ENCODE results near the gene ACAP2. TPM values are rescaled to one million over a fixed set of nuclear protein-coding genes. Genes with fewer than 3 reads are reported as not detected.

Gene ACAP2
- total RNA-seq, 1 donor: 92.3 TPM

GRCh38 chr3:195284842-195285241 is 158.0 kb downstream of the ACAP2 start:
- no peak overlapping the region for H3K4me3 ChIP-seq (ENCODE audit: low read depth, low read length)
- TF ChIP-seq, protein P1, sequence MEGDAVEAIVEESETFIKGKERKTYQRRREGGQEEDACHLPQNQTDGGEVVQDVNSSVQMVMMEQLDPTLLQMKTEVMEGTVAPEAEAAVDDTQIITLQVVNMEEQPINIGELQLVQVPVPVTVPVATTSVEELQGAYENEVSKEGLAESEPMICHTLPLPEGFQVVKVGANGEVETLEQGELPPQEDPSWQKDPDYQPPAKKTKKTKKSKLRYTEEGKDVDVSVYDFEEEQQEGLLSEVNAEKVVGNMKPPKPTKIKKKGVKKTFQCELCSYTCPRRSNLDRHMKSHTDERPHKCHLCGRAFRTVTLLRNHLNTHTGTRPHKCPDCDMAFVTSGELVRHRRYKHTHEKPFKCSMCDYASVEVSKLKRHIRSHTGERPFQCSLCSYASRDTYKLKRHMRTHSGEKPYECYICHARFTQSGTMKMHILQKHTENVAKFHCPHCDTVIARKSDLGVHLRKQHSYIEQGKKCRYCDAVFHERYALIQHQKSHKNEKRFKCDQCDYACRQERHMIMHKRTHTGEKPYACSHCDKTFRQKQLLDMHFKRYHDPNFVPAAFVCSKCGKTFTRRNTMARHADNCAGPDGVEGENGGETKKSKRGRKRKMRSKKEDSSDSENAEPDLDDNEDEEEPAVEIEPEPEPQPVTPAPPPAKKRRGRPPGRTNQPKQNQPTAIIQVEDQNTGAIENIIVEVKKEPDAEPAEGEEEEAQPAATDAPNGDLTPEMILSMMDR (IDR thresholded peaks at IDR 0.05; ENCODE audit: insufficient read depth, low read length): no peak
- DNase-seq (ENCODE audit: low read depth): no peak

GRCh38 chr3:195282961-195283360 is 159.9 kb downstream of the ACAP2 start:
- no peak overlapping the region for H3K4me3 ChIP-seq (ENCODE audit: low read depth, low read length)

GRCh38 chr3:195274259-195274966 is 168.4 kb downstream of the ACAP2 start:
- no peak overlapping the region for H3K4me3 ChIP-seq (ENCODE audit: low read depth, low read length)
- no peak for DNase-seq (ENCODE audit: low read depth)
- TF ChIP-seq, protein P1 (IDR thresholded peaks at IDR 0.05; ENCODE audit: insufficient read depth, low read length): no peak

More at GRCh38 chr3:195282961-195283360, 159.9 kb downstream of the ACAP2 start:
- TF ChIP-seq, protein P1 (IDR thresholded peaks at IDR 0.05; ENCODE audit: insufficient read depth, low read length): no peak
- DNase-seq (ENCODE audit: low read depth): no peak

DNA sequence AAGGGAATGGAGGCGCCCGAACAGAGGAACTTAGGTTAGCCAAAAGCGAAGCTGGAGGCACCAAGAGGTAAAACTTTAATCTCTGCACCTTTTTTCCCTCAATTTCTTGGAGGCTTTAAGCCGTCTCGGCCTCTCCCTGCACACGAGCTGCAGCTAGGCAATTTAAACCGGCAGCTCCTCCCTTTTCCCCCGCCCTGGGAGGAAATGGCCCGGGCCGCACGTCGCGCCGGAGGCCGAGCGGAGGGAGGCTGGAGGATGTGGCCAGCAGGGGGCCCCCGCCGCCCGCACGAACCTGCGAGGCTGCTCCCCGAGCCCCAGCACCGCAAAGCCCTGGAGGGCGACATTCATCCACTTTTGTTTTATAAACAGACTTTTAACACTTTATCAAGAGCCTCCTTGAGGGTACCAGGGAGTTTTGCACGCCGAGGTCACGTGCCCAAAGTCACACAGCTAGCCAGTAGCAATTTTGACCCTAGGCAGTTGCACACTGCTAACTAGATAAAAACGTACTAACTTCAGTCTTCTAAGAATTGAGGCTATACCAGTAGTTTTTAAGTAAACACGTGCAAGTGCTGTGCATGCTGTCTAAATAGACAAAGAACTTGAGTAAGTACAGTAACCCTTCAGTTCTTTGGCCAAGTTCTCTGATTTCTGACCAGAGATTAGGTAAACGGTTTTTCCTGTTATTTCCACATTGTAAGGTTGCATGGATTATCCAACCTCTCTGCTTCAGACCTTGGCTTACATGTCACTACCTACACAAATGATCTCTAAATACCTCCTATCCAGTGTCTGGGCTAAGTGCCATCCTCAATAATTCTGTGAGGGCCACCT is 171.2 kb downstream of the ACAP2 start:
- peak; percentile 85 for DNase-seq (ENCODE audit: low read depth)
- TF ChIP-seq, protein P1 (IDR thresholded peaks at IDR 0.05; ENCODE audit: insufficient read depth, low read length): peak; percentile 74

DNA sequence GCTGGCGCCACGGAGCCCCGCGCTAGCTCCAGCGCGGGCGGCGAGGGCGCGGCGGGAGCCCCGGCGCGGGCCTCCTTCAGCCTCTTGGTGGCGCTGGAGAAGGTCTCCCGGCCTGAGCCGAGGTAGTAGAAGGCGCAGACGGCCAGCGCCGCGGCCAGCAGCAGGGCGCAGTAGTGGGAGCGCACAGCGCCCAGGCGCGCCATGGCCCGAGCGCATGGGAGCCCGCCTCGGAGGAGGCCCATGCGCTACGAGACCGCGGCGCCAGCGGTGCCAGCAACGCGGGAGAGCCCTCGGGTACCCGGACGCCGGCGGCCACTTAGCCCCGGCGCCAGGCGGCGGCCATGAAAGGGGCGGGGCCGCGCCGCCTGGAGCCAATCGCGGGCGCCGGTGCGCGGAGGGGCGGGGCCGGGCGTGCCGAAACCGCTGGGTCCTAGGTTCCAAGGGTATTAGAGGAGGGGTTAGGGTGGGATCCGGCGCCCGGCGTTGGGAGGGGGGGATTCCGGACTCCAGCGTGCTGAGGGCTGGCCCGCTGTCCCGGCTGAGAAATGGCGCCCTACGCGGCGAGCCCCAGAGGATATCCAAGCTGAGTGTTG is 171.9 kb downstream of the ACAP2 start, which contains the start of gene XXYLT1:
Gene XXYLT1 (minus strand): TSS at position 343 of the 593 bp plus-strand sequence. CDS start 101 bp downstream, at position 242.
- TF ChIP-seq, protein P1 (IDR thresholded peaks at IDR 0.05; ENCODE audit: insufficient read depth, low read length): peak; percentile 57
- peak within 1 kb of the TSS; percentile 82 for H3K4me3 ChIP-seq (ENCODE audit: low read depth, low read length)
- peak; percentile 81 for DNase-seq (ENCODE audit: low read depth)

More for the DNA sequence above, 171.2 kb downstream of the ACAP2 start:
- peak overlapping the region; percentile 82 for H3K4me3 ChIP-seq (ENCODE audit: low read depth, low read length)

DNA sequence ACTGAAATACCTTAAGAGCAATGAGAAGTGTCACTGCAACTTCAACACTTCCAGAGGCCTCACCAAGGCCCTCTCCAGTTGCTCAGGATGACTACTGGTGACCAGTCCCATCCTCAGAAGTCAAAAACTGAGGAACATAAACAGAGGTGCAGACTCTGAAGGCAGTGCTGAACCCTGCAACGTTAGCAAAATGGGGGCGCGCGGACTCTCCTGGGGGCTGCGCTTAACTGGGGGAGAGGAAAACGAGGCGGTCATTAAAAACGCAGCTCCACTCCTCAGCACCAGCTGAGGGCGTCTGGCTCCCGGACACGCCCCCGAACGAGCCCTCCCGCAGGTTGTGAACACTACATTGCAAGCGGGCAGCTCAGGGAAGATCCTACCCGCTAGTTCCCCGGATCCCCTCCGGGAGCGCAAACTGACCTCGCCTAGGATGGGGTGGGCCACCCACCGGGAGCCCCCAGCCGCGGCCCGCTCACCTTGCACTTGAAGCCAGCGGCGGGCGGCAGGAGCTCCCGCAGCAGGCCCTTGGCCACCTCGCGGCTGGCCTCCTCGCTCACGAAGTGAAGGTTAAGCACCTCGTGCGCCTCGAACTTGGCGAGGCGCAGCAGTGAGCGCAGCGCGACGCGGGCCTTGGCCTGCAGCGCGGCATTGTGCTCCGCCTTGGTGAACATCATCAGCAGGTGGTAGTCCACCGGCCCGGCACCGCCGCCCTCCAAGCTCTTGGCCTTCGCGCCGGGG is 172.6 kb downstream of the ACAP2 start:
- TF ChIP-seq, protein P1 (IDR thresholded peaks at IDR 0.05; ENCODE audit: insufficient read depth, low read length): peak; percentile 22
- DNase-seq (ENCODE audit: low read depth): peak; percentile 35
- H3K4me3 ChIP-seq (ENCODE audit: low read depth, low read length): peak overlapping the region; percentile 82
